Ramos (cell line): ENCODE measurements around the gene DRD3.

Source experiments
- in situ Hi-C: fragments of 300-500 bp; cut with MboI; formaldehyde crosslinking; loops from one replicate; pipeline ENCODE4 v1.14.3; 2022; ENCODE audit warnings: low sequenced_read_pairs; ENCODE audit not compliant: unreplicated experiment

Gene DRD3

DNA sequence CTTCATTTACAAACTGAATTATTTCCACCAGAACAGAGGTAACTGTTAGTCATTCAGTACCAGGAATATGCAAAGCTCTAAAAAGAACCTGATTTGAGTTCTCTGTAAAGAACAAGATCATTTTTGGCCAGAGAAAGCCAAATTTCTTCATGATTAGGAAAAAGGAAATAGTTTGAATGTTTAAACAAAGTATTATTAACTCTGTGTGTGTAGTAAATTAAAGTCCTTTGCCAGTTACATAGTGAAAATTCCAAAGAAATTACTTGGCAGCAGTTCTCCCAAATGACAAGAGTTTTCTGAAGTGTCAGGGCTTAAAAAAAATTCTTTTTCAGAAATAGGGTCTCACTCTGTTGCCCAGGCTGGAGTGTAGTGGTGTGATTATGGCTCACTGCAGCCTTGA lies 97.8 kb downstream of the DRD3 start:
- in situ Hi-C loops = no loop called here

DNA sequence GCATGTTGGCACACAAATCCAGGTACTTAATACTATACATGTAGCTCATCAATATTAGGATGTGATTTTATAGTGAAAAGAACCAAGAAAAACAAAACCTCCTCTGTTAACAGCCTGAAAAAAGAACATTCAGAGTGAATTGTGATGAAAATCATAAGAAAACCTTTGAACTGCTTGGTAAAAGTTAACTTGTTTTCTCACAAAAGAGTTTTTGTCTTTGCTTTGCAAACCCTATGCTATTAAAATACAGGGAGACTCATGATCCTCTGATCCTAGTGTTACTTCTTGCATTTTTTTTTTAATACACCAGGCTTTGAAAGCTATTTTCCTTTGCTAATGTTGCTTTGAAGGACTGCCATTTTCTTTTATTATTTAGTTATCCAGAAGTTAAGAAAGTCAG lies 98.7 kb downstream of the DRD3 start:
- in situ Hi-C loops = no loop called here

DNA sequence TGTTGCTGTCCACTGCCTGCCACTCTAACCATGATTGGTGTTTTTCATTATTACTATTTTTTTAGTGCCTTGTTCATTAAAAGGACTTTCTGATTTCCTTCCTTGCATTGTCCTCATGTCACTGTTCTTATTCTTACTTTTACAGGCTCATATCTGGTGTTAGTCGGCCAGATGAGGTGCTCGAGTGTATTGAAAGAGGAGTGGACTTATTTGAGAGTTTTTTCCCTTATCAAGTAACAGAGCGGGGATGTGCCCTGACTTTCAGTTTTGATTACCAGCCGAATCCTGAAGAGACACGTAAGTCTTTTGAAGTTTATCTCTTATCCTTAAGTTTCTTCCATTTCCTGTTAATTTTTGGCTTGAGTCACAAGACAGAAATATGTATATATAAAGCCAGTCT lies 99.1 kb downstream of the DRD3 start:
- in situ Hi-C loops = no loop called here

DNA sequence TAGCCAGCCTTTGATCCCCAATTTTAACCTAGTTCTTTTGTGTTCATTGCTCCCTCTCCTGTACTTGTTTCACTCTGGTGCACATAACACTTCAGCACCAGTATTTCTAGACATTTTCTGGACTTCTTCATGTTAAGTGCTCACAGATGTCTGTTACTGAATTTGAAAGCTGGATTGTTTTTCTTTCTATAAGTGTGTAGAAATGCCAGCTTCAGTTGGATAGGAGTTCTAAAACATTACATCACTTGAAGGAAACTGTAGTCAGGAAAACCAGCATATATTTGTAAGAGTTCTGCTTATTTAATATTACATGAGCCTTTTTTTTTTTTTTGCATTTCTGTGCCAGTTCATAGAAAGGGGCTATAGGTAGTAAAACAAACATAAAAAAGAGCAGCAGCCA lies 100.7 kb downstream of the DRD3 start:
- in situ Hi-C loops = no loop called here
